ENCODE data around the gene RNF8. TPM values are rescaled to one million over a fixed set of nuclear protein-coding genes. Genes with fewer than 3 reads are reported as not detected.
A peak's percentile ranks its signal among the peaks of the same experiment; 100 is the strongest.
"Not testable (repeated sequence)": the region's sequence is repeated elsewhere in the genome, so short reads cannot be mapped to it uniquely, and the experiment has no call there.

Gene RNF8, protein sequence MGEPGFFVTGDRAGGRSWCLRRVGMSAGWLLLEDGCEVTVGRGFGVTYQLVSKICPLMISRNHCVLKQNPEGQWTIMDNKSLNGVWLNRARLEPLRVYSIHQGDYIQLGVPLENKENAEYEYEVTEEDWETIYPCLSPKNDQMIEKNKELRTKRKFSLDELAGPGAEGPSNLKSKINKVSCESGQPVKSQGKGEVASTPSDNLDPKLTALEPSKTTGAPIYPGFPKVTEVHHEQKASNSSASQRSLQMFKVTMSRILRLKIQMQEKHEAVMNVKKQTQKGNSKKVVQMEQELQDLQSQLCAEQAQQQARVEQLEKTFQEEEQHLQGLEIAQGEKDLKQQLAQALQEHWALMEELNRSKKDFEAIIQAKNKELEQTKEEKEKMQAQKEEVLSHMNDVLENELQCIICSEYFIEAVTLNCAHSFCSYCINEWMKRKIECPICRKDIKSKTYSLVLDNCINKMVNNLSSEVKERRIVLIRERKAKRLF
- 36.8 and 38.5 TPM in 2 replicates for total RNA-seq
- 49.9 and 55.8 TPM in 2 replicates for polyA plus RNA-seq

GRCh38 chr6:37353761-37354525 lies at the start of gene RNF8:
Gene RNF8 (plus strand): TSS chr6:37353983. CDS start chr6:37354165, 182 bp downstream.
- Histone ChIP-seq H3K27me3 (no peaks in the 10 kb centered on the region), H3K36me3 (no peaks in the 10 kb centered on the region), H3K4me1 (ENCODE audit: low read depth) (peaks cover 39% of the 10 kb centered on the region), H3K9me3 (ENCODE audit: low read depth) (no peaks in the 10 kb centered on the region), H3K27ac (peak within 1 kb of the TSS; percentile 83), H3K4me3 (peak within 1 kb of the TSS; percentile 97)
- TF ChIP-seq, protein P1, sequence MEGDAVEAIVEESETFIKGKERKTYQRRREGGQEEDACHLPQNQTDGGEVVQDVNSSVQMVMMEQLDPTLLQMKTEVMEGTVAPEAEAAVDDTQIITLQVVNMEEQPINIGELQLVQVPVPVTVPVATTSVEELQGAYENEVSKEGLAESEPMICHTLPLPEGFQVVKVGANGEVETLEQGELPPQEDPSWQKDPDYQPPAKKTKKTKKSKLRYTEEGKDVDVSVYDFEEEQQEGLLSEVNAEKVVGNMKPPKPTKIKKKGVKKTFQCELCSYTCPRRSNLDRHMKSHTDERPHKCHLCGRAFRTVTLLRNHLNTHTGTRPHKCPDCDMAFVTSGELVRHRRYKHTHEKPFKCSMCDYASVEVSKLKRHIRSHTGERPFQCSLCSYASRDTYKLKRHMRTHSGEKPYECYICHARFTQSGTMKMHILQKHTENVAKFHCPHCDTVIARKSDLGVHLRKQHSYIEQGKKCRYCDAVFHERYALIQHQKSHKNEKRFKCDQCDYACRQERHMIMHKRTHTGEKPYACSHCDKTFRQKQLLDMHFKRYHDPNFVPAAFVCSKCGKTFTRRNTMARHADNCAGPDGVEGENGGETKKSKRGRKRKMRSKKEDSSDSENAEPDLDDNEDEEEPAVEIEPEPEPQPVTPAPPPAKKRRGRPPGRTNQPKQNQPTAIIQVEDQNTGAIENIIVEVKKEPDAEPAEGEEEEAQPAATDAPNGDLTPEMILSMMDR (IDR thresholded peaks at IDR 0.05; ENCODE audit: low read depth, low read length) = no peak
- peak; percentile 90 to 93 for DNase-seq (ENCODE audit: low read depth in 1 of 2, low spot score in 1 of 2)

- Histone ChIP-seq H3K27me3 (no peaks in the 10 kb centered on the region), H3K36me3 (no peaks in the 10 kb centered on the region), H3K9me3 (ENCODE audit: low read depth) (no peaks in the 10 kb centered on the region), H3K4me1 (ENCODE audit: low read depth) (peaks cover 45% of the 10 kb centered on the region), H3K27ac (no peak overlapping the region), H3K4me3 (no peak overlapping the region)
- TF ChIP-seq, protein P1 (IDR thresholded peaks at IDR 0.05; ENCODE audit: low read depth, low read length) = no peak
- no peak for DNase-seq (ENCODE audit: low read depth in 1 of 2, low spot score in 1 of 2)
Measured at GRCh38 chr6:37304766-37305165, 49.0 kb upstream of the RNF8 start.

DNA sequence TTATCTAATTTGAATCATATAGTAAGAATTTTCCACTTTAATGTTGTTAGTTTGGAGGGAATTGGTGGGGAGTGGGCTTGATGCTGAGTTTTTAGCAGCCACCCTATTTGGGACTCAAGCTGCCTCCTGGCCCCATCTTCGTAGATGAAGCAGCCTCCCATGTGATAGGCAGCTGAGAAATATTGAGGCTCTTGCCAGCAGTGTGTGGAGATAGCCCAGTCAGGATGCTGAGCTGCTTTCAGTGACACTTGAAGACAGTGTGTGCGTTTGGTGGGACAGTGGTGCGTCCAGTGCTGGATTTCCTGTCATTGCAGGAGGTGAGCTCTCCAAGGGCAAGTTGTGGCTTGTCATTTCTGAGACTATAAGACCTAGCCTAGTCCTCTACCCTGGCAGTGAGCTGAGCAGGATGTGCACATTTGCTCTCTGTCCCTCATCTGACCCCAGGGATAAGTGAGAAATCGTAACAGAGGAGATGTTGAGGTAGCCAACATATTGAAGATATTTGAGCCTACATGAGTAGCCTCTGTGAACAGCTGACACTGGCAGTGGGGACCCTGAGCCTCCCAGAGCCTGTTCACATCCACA lies 47.9 kb upstream of the RNF8 start:
- Histone ChIP-seq H3K27ac (no peak overlapping the region), H3K4me1 (ENCODE audit: low read depth) (peaks cover 45% of the 10 kb centered on the region), H3K4me3 (no peak overlapping the region), H3K27me3 (no peaks in the 10 kb centered on the region), H3K9me3 (ENCODE audit: low read depth) (no peaks in the 10 kb centered on the region), H3K36me3 (no peaks in the 10 kb centered on the region)
- TF ChIP-seq, protein P1 (IDR thresholded peaks at IDR 0.05; ENCODE audit: low read depth, low read length) = no peak
- no peak for DNase-seq (ENCODE audit: low read depth in 1 of 2, low spot score in 1 of 2)

- H3K36me3 ChIP-seq = no peaks in the 10 kb centered on the region
- H3K9me3 ChIP-seq (ENCODE audit: low read depth) = no peaks in the 10 kb centered on the region
- H3K27ac ChIP-seq = peak overlapping the region; percentile 13
- peaks cover 43% of the 10 kb centered on the region for H3K4me1 ChIP-seq (ENCODE audit: low read depth)
- no peak overlapping the region for H3K4me3 ChIP-seq
- TF ChIP-seq, protein P1 (IDR thresholded peaks at IDR 0.05; ENCODE audit: low read depth, low read length) = no peak
- no peaks in the 10 kb centered on the region for H3K27me3 ChIP-seq
- peak in 1 of 2 donors; percentile 28 for DNase-seq (ENCODE audit: low read depth in 1 of 2, low spot score in 1 of 2)
Measured at GRCh38 chr6:37306624-37307222, 47.1 kb upstream of the RNF8 start.

DNA sequence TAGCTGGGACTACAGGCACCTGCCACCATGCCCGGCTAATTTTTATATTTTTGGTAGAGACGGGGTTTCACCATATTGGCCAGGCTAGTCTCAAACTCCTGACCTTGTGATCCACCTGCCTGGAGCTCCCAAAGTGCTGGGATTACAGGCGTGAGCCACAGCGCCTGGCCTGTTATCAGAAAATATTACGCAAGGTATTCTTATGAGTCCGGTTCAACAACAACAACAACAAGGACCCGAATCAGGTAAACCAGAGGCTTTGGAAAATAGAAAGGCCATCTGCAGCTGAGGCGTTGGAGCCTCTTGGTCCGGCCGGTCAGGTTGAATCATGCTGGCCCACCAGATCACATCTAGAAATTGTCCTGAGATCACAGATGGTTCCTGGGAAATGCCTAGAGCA lies 46.3 kb upstream of the RNF8 start:
- not testable (repeated sequence) for H3K27me3 ChIP-seq; H3K36me3 ChIP-seq; DNase-seq (ENCODE audit: low read depth in 1 of 2, low spot score in 1 of 2); H3K4me3 ChIP-seq; H3K9me3 ChIP-seq (ENCODE audit: low read depth)
- Histone ChIP-seq H3K4me1 (ENCODE audit: low read depth) (peaks cover 35% of the 10 kb centered on the region), H3K27ac (peak overlapping the region; percentile 49)

Data from cardiac muscle cell (in vitro differentiated cells and primary cell).